HuH-7.5 (cell line): ENCODE measurements around the gene NT5DC3.

Source experiments
- DNase-seq: peaks from one replicate; pipeline ENCODE4 v3.0.0; 2011; ENCODE audit warnings: low spot score

The NT5DC3 gene

GRCh38 chr12:103840876-103841689, at the start of gene NT5DC3:
Gene NT5DC3 (minus strand): TSS chr12:103841234. CDS start chr12:103841156, 78 bp downstream.
- peak; percentile 60 for DNase-seq

DNA sequence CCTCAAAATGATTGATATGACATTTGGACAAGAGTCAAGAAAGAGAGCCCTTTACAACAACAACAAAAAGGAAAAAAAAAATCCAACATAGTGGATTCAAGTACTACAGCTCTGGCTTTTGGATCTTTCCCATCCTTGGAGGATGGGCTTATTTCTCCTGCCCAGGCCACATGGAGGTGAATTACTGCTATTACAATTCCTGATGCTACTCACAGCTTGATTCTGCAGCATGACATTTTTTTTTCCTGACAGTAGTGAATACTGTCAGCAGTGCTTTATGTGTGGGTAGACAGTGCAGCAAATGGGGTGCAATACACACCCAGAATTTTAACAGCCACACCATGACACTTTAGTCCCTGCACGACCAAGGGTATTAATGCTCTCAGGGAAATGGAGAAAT, 46.7 kb upstream of the NT5DC3 start:
- DNase-seq = no peak

- DNase-seq = no peak
These were observed 45.3 kb upstream of the NT5DC3 start for GRCh38 chr12:103886195-103886797.

DNA sequence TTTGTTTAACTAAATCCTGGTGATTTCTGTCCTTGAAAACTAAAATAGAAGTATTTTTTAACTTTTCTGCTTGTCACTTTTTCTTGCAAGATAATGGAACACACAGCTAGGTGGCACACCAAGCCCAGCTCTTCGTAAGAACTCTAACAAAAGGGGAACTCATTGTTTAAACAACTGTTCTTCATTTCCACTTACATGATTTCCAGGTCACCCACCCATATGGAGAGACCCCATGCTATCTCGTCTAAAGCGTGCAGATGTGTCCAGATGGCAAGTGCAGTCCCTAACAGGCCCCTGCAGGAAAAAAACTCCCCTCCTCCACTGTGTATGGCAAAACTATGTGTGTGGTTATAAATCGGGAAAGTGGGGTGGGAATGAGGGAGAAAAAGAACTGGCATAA, 43.3 kb upstream of the NT5DC3 start:
- no peak for DNase-seq

GRCh38 chr12:103883908-103884307, 42.9 kb upstream of the NT5DC3 start:
- no peak for DNase-seq

GRCh38 chr12:103882861-103883596, 42.0 kb upstream of the NT5DC3 start:
- DNase-seq = no peak

- DNase-seq = no peak
These were observed 40.2 kb upstream of the NT5DC3 start for GRCh38 chr12:103881261-103881660.

DNA sequence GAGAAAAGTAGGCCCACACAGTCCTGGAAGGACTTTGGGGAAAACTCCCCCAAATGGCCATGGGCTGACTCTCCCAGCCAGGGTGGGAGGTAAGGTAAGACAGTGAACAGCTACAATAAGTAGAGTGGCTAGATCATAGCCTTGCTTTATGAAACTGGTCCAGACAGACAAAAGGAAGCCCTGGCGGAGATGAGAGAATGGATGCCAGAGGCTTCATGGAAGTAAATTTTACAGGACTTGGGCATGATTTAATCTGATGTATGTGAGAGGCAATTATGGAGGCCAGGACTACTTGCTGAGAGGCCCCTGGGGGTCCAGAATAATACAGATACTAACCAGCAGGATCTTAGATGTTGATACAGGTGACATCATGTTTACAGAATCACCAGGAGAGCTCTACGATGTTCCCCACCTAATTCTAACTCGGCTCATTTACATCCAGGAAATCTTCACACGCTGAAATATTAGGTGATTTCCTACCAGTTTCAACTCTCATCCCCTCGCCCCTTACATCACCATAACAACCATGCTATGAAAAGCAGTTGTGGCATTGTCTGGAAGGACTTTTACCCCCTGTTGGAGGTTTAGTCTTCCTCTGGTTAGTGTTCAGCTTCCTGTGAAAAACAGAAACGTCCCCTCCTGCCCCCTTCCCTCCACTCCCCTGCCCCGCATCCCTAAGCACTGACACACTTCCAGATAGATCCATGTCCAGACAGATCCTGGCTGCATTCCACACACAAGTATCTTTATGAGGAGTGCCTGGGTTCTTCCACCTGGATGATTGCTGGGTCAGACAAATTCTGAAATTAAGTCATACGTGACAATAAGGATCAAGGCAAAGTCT, 39.5 kb upstream of the NT5DC3 start:
- DNase-seq = no peak

DNA sequence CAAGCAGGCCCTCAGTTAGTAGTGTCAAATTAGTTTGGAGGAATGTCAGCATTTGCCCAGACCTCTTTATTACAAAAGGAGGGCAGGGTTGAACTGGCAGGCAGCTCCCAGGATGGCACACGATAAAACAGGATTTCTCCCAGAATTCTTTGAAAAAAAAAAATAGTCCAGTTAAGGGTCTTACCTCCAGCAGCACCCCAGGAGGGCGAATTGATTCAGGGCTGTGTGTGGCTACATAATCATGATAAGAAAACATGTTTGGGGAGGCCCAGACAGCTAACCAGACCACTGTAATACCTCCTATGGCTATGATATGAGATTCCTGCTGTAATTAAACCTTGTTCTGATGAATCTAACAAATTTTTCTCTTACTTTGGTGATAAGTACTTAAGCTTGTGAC, 38.8 kb upstream of the NT5DC3 start:
- no peak for DNase-seq

DNA sequence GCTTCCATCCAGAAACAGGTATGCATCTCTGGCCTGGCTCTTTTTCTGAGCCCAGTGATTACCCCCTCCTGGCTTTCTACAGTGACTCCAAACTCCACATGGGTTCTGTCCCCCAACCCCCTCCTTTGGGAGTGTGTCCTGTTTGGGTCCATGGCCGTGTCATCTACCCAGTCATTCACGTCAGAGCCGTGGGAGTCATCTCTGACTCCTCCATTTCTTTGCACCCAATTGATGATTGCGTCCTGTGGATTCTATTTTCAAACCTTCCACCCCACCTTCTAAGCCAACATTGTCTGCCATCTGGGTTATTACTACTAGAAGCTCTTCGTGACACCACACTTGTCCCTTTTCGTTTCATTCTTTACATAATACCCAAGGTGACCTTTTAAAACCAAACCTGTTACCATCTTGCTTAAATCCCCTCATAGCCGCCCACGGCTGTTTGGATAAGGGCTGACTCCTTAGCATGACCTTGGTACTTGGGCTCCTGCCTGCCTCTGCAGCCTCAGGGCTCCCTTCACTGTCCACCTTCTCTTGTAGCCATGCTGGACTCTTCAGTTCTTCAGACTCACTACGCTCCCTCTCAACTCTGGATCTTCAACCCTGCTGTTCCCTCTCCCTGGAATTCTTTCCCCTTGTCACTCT, 38.1 kb upstream of the NT5DC3 start:
- no peak for DNase-seq

DNA sequence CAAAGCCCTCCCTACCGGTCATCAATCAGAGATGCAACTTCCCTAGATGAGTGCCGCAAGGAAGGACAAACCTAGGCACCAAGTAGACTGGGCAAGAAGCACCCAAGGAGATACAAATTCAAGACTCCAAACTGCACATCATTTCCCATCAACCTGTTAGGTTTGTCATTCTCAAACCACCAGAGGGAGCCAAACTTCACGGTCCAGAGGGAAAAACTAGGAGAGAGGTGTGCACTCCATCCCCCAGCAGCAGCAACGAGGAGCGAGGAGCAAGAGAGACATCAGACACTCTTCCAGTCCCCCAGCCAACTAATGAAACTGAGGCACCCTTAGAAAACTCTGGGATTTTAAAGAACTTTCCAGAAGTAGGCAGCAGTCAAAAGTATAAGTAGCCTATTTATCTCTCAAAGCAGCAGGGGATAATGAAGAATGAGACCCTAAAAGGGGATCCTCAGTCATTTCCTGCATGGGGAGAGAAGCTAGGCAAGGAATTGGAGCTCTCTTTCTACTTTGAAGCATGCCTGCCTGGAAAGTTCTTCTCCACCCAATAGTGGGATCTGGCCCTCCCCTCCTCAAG, 37.0 kb upstream of the NT5DC3 start:
- peak; percentile 59 for DNase-seq

- no peak for DNase-seq
These were observed 36.3 kb upstream of the NT5DC3 start for GRCh38 chr12:103877288-103877687.

DNA sequence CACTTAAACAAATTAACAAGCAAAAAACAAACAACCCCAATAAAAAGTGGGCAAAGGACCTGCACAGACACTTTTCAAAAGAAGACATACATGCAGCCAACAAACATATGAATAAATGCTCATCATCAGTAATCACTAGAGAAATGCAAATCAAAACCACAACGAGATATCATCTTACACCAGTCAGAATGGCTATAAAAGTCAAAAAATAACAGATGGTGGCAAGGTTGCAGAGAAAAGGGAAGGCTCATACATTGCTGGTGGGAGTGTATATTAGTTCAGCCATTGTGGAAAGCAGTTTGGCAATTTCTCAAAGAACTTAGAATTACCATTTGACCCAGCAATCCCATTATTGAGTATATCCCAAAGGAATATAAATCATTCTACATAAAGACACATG, 34.6 kb upstream of the NT5DC3 start:
- DNase-seq = no peak

- no peak for DNase-seq
These were observed 27.2 kb upstream of the NT5DC3 start for GRCh38 chr12:103868215-103868614.

GRCh38 chr12:103865151-103865730, 24.2 kb upstream of the NT5DC3 start:
- DNase-seq = no peak

DNA sequence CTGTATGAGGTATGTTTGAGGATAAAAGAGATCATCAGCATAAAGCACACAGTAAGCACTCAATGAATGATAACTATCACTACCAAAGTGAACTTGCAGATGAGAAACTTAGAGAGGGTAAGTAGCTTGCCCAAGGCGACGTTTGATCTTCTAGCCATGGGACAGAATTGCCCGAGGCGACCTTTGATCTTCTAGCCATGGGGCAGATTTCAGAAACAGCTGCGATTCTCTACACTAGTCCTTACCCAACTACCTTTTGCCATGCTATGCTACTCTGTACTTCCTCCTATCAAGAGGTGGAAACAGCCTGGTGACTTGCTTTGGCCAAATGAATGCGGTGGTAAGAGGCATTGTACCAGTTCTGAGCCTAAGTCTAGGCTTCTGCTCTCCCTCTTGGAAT, 23.7 kb upstream of the NT5DC3 start:
- DNase-seq = no peak

- DNase-seq = no peak
These were observed 18.0 kb upstream of the NT5DC3 start for GRCh38 chr12:103858953-103859601.

DNA sequence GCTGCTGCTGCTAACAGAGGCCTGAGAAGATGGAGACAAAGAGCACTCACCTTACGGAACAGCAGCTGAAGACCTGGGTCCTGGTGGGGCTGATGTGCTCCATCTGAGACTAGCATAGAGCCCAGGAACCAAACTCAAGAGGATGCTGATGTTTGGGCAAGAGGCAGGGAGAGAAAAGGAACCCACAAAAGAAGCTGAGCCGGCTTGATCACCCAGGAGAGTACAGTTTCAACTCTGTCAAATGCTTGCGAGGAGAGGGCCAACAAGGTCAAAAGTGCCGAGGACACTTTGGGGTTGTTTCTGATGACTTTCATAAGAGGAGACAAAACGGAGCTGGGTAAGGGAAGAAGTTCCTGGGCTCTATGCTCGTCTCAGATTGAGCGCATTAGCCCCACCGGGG, 17.3 kb upstream of the NT5DC3 start:
- DNase-seq = no peak

GRCh38 chr12:103857164-103857563, 16.1 kb upstream of the NT5DC3 start:
- DNase-seq = no peak

GRCh38 chr12:103855896-103856657, 15.0 kb upstream of the NT5DC3 start:
- no peak for DNase-seq
